WTC11 (cell line): ENCODE results near the gene HS1BP3.

Experiments
- CTCF ChIP-seq: fragments of 200-600 bp; IDR thresholded peaks from 2 replicates; pipeline ENCODE4 v1.8.0; 2022; ENCODE audit warnings: antibody characterized with exemption
- ESRRA ChIP-seq: sonication (generic); formaldehyde crosslinking; IDR thresholded peaks from 2 replicates; pipeline ENCODE4 v1.8.1; 2022; ENCODE audit warnings: mild to moderate bottlenecking, missing genetic modification reagents, borderline replicate concordance
- ETV6 ChIP-seq: sonication (generic); formaldehyde crosslinking; IDR thresholded peaks from 2 replicates; pipeline ENCODE4 v1.8.1; 2022; ENCODE audit warnings: mild to moderate bottlenecking, missing genetic modification reagents
- MYBL2 ChIP-seq: sonication (generic); formaldehyde crosslinking; IDR thresholded peaks from 2 replicates; pipeline ENCODE4 v1.8.1; 2023; ENCODE audit warnings: mild to moderate bottlenecking, moderate library complexity, missing genetic modification reagents
- NR1H2 ChIP-seq: sonication (generic); formaldehyde crosslinking; IDR thresholded peaks from 2 replicates; pipeline ENCODE4 v1.9.0; 2021; ENCODE audit warnings: mild to moderate bottlenecking, moderate library complexity, missing genetic modification reagents
- RORB ChIP-seq: fragments of 250-450 bp; sonication (Bioruptor Pico); IDR thresholded peaks from 2 replicates; pipeline ENCODE4 v1.9.0; 2021; ENCODE audit warnings: mild to moderate bottlenecking
- SMAD4 ChIP-seq: sonication (generic); formaldehyde crosslinking; IDR thresholded peaks from 2 replicates; pipeline ENCODE4 v1.8.0; 2022; ENCODE audit warnings: mild to moderate bottlenecking, missing genetic modification reagents
- ZNF138 ChIP-seq: sonication (generic); formaldehyde crosslinking; conservative IDR thresholded peaks from 2 replicates; pipeline ENCODE4 v1.8.1; 2022; ENCODE audit warnings: mild to moderate bottlenecking, moderate library complexity, missing genetic modification reagents
- TF ChIP-seq, protein P1 (sequence below): fragments of 250-450 bp; sonication (Bioruptor Pico); conservative IDR thresholded peaks from 2 replicates; pipeline ENCODE4 v1.9.0; 2021; ENCODE audit warnings: mild to moderate bottlenecking

DNA sequence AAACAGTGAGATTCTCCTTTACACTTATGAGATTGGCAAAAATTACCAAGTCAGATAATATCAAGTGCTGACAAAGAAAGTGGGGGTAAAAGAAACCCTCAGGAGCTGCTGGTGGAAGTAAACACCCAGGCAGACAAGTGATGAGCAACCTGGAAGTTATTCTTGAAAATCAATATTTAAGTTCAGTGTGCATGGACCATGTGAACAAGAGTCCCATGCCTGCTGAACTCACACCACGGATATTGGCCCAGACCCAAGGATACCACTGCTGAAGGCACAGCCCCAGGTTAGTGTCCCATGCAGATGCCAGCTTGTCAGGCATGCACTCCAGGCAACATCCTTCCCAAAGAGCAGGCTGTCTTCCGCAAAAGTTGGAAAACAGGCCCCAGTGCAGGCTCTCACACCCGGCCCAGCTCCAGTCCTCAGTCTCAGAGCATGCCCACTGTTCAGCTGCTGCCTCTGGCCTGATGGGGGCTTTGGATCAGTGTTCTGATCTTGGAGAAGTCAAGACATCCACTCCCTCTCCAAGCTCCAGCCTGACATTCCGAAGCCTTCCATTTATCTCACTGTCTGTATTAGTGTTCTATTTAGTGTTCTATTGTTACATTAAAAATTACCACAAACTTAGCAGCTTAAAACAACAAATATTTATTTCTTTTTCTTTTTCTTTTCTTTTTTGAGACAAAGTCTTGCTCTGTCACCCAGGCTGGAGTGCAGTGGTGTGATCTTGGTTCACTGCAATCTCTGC, 70.0 kb downstream of the HS1BP3 start:
- TF ChIP-seq ESRRA: no peak
- no peak for TF ChIP-seq RORB (CRISPR knock-in tag)
- TF ChIP-seq ETV6: no peak
- TF ChIP-seq, protein P1, sequence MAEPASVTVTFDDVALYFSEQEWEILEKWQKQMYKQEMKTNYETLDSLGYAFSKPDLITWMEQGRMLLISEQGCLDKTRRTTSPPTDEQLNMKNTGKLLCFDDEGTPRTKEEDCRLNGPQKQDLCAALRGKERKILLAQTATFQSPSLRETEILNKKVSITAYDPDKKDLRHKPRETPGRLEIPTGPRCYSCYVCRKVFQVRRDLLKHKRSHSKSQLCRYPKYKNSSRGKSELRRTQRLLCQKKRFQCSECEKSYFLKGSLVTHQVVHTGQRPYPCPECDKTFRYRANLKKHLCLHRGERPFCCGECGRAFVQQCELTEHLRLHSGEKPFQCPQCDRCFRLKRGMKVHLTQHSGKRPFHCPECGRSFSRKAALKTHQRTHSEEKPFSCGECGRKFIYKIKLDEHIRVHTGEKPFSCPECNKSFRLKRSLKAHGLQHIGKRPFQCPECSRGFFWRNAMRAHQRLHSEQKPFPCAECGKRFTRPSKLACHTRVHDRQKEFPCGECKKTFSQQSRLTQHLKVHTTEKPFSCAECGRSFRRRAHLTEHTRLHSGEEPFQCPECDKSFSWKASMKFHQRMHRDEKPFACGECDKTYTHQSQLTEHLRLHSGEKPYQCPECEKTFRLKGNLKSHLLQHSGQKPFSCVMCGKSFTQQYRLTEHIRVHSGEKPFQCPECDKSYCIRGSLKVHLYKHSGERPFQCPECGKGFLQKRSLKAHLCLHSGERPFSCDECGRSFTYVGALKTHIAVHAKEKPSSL (CRISPR knock-in tag): no peak
- no peak for TF ChIP-seq NR1H2 (CRISPR knock-in tag)
- no peak for TF ChIP-seq ZNF138 (CRISPR knock-in tag)
- no peak for TF ChIP-seq CTCF
- no peak for TF ChIP-seq MYBL2 (CRISPR knock-in tag)
- TF ChIP-seq SMAD4 (CRISPR knock-in tag): no peak
